ENCODE measurements around the gene CAPZA1. TPM values are rescaled to one million over a fixed set of nuclear protein-coding genes. Genes with fewer than 3 reads are reported as not detected.
"Not testable (repeated sequence)": the region's sequence is repeated elsewhere in the genome, so short reads cannot be mapped to it uniquely, and the experiment has no call there.

The CAPZA1 gene
- total RNA-seq, 2 experiments from 2014 or later, result 231 to 242 TPM

DNA sequence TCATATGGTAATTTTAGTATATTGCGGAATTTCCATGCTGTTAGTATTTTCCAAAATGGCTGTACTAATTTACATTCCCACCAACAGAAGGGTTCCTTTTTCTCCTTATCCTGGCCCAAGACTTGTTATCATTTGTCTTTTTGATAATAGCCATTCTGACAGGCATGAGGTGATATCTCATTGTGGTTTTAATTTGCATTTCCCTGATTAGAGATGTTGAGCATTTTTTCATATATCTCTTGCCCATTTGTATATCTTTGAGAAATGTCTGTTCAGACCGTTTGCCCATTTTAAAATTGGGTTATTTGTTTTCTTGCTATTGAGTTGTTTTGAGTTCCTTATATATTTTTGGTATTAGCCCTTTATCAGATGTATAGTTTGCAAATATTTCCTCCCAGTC lies 14.0 kb downstream of the CAPZA1 start:
- Mint-ChIP-seq H3K4me1 (ENCODE audit: low read depth) (peaks cover 72% of the 10 kb centered on the region), H3K27me3 (ENCODE audit: low read depth) (no peaks in the 10 kb centered on the region), H3K36me3 (ENCODE audit: low read depth) (peaks cover 35% of the 10 kb centered on the region), H3K27ac (no peak overlapping the region), H3K4me3 (no peak overlapping the region), H3K9me3 (no peaks in the 10 kb centered on the region)
- DNase-seq, result no peak
- intact Hi-C loops (cut with micrococcal nuclease), result no loop called here
- CTCF ChIA-PET, result no interaction called here

- intact Hi-C loops (cut with micrococcal nuclease), result no loop called here
- Mint-ChIP-seq H3K9me3 (no peaks in the 10 kb centered on the region), H3K36me3 (ENCODE audit: low read depth) (peaks cover 32% of the 10 kb centered on the region), H3K4me1 (ENCODE audit: low read depth) (peaks cover 69% of the 10 kb centered on the region), H3K27ac (no peak overlapping the region), H3K4me3 (no peak overlapping the region), H3K27me3 (ENCODE audit: low read depth) (no peaks in the 10 kb centered on the region)
- no peak for DNase-seq
- CTCF ChIA-PET, result interaction anchor here (1.9 kb wide), 1 partner anchor 39 kb away, joined by 6 read pairs; no protein-coding TSS in a partner anchor
Observed at GRCh38 chr1:112634367-112634766, 14.7 kb downstream of the CAPZA1 start.

DNA sequence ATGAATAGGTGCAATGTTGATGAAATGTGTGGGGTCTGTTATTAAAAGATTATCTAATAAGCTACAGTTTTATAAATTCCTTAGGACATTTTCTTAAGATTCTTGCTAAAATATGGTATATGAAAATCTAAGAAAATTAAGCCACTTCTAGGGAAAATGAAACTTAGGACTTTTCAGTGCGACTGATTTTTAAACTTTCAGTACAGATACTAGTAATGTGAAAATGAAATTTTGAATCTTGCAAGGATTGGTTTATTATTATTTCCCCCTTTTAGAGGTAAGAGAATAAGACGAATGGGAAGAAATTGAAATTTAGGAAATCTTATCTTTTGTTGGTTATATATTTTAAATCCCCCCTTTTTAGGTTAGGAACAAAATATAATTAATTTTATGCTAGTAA lies 16.4 kb downstream of the CAPZA1 start:
- H3K27me3 Mint-ChIP-seq (ENCODE audit: low read depth), result no peaks in the 10 kb centered on the region
- no peak overlapping the region for H3K27ac Mint-ChIP-seq
- no peaks in the 10 kb centered on the region for H3K9me3 Mint-ChIP-seq
- peaks cover 57% of the 10 kb centered on the region for H3K4me1 Mint-ChIP-seq (ENCODE audit: low read depth)
- DNase-seq, result no peak
- intact Hi-C loops (cut with micrococcal nuclease), result loop anchor here (1.0 to 2.0 kb wide), 2 partner anchors 14 to 17 kb away; no protein-coding TSS in a partner anchor
- H3K36me3 Mint-ChIP-seq (ENCODE audit: low read depth), result peaks cover 21% of the 10 kb centered on the region
- H3K4me3 Mint-ChIP-seq, result no peak overlapping the region
- CTCF ChIA-PET, result interaction anchor here (0.7 to 1.9 kb wide), 3 partner anchors 14 to 75 kb away, joined by 3 to 6 read pairs (median 4); no protein-coding TSS in a partner anchor

DNA sequence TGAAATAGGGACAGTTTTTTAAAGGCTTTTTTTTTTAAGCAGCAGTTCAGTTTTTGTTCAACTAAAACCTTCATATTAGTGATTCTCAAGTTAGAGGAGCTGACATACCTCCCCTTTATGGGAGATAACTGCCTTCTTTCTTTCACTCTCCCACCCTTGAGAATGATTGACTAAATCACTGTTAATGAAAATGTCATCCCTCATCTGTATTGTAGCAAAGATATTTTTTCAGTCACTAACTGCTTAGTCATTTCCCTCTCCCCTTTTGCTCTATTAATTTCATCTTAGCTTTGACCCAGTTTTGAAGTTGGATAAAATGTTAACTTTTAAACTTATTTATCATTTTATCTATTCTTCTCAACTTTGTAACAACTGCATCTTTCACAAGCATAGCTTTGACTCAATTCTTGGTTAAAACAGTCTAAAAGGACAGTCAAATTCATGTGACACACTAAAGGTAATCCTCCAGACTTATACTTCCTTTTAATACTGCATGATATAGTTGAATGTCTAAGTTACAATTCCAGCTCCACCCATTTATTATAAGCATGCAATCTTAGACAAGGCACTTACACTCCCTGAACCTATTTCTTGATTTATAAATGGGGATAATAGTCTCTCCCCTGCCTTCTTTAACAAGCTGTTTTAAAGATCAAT lies 17.1 kb downstream of the CAPZA1 start:
- Mint-ChIP-seq H3K4me3 (no peak overlapping the region), H3K27me3 (ENCODE audit: low read depth) (no peaks in the 10 kb centered on the region), H3K9me3 (no peaks in the 10 kb centered on the region), H3K27ac (peak overlapping the region; percentile 32), H3K4me1 (ENCODE audit: low read depth) (peaks cover 53% of the 10 kb centered on the region), H3K36me3 (ENCODE audit: low read depth) (peaks cover 16% of the 10 kb centered on the region)
- DNase-seq, result no peak
- CTCF ChIA-PET, result interaction anchor here (1.1 to 1.9 kb wide), 5 partner anchors 15 to 74 kb away, joined by 3 to 6 read pairs (median 4); no protein-coding TSS in a partner anchor
- intact Hi-C loops (cut with micrococcal nuclease), result loop anchor here (1.0 to 2.0 kb wide), 2 partner anchors 14 to 16 kb away; no protein-coding TSS in a partner anchor

DNA sequence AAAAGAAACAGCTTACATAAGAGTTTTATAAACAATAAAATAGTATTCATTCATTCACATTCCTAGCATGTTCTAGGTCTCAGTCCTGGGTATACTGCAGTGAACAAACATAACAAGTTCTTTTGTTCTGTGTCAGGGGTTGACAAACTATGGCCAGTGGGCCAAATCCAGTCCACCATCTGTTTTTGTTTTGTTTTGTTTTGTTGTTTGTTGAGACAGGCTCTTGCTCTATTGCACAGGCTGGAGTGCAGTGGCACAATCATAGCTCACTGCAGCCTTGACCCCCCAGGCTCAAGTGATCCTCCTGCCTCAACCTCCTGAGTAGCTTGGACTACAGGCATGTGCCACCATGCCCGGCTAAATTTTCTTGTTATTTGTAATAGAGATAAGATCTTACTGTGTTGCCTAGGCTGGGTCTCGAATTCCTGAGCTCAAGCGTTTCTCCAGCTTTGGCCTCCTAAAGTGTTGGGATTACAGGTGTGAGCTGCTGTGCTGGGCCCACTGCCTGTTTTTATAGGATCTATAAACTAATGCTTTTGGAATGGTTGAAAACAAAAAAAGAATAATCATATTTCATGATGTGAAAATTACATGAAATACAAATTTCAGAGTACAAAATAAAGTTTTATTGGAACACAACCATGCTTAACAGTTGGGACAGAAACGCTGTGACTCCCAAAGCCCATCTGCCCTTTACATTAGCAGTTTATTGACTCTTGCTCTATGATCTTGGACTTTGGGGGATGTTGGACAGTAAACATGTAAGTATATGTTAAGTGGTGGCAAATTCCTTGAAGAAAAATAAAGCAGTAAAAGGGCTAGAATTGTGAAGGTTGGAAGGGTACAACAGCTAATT lies 17.9 kb downstream of the CAPZA1 start:
- peaks cover 52% of the 10 kb centered on the region for H3K4me1 Mint-ChIP-seq (ENCODE audit: low read depth)
- H3K9me3 Mint-ChIP-seq, result no peaks in the 10 kb centered on the region
- no peaks in the 10 kb centered on the region for H3K27me3 Mint-ChIP-seq (ENCODE audit: low read depth)
- no peak for DNase-seq
- no peak overlapping the region for H3K27ac Mint-ChIP-seq
- H3K36me3 Mint-ChIP-seq (ENCODE audit: low read depth), result peaks cover 15% of the 10 kb centered on the region
- CTCF ChIA-PET, result interaction anchor here (1.1 kb wide), 3 partner anchors 15 to 71 kb away, joined by 3 to 4 read pairs (median 3); no protein-coding TSS in a partner anchor
- no peak overlapping the region for H3K4me3 Mint-ChIP-seq
- intact Hi-C loops (cut with micrococcal nuclease), result loop anchor here (2.0 kb wide), 1 partner anchor 15 kb away; no protein-coding TSS in a partner anchor

GRCh38 chr1:112638110-112638428 lies 18.4 kb downstream of the CAPZA1 start:
- intact Hi-C loops (cut with micrococcal nuclease), result no loop called here
- H3K27ac Mint-ChIP-seq, result no peak overlapping the region
- no peak for DNase-seq
- no peaks in the 10 kb centered on the region for H3K27me3 Mint-ChIP-seq (ENCODE audit: low read depth)
- H3K9me3 Mint-ChIP-seq, result no peaks in the 10 kb centered on the region
- CTCF ChIA-PET, result no interaction called here
- H3K36me3 Mint-ChIP-seq (ENCODE audit: low read depth), result peaks cover 14% of the 10 kb centered on the region
- peaks cover 50% of the 10 kb centered on the region for H3K4me1 Mint-ChIP-seq (ENCODE audit: low read depth)
- no peak overlapping the region for H3K4me3 Mint-ChIP-seq

- DNase-seq; H3K9me3 Mint-ChIP-seq; CTCF ChIA-PET; H3K27me3 Mint-ChIP-seq (ENCODE audit: low read depth); intact Hi-C loops (cut with micrococcal nuclease); H3K4me3 Mint-ChIP-seq; H3K27ac Mint-ChIP-seq: not testable (repeated sequence)
- H3K36me3 Mint-ChIP-seq (ENCODE audit: low read depth), result peaks cover 20% of the 10 kb centered on the region
- H3K4me1 Mint-ChIP-seq (ENCODE audit: low read depth), result peaks cover 37% of the 10 kb centered on the region
Observed at GRCh38 chr1:112640437-112640836, 20.8 kb downstream of the CAPZA1 start.

DNA sequence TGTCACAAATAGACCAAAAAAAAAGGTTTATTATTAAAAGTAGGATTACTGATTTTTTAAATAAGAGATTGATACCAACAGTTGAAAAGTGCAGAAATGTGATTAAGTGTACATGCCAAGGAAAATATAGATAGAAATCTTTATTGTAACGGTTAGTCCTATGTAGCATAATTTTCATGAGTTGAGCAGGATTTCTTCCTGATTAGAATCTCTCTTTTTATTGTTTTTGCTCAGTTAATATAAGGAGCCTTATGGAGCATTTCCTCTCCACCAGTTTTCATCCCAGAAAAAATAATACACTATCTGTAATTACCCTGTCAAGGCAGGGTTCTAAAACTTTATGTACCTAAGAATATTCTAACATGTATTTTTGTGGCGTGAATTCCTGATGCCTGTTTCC lies 23.4 kb downstream of the CAPZA1 start:
- no peak overlapping the region for H3K4me3 Mint-ChIP-seq
- intact Hi-C loops (cut with micrococcal nuclease), result no loop called here
- CTCF ChIA-PET, result no interaction called here
- H3K36me3 Mint-ChIP-seq (ENCODE audit: low read depth), result peaks cover 26% of the 10 kb centered on the region
- H3K9me3 Mint-ChIP-seq, result no peaks in the 10 kb centered on the region
- H3K4me1 Mint-ChIP-seq (ENCODE audit: low read depth), result peaks cover 32% of the 10 kb centered on the region
- DNase-seq, result no peak
- H3K27me3 Mint-ChIP-seq (ENCODE audit: low read depth), result no peaks in the 10 kb centered on the region
- peak overlapping the region; percentile 56 for H3K27ac Mint-ChIP-seq

DNA sequence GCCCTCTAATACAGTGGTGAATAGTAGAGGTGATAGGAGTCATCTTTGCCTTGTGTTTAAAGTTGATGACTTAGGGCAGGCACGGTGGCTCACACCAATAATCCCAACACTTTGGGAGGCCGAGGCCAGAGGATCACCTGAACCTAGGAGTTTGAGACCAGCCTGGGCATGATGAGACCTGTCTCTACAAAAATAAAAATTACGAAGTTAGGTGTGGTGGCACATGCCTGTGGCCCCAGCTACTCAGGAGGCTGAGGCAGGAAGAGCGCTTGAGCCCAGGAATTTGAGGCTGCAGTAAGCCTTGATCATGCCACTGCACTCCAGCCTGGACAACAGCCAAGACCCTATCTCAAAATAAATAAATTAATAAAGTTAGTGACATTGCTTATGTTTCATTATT lies 26.6 kb downstream of the CAPZA1 start:
- peak overlapping the region; percentile 41 for H3K27ac Mint-ChIP-seq
- no peak for DNase-seq
- H3K36me3 Mint-ChIP-seq (ENCODE audit: low read depth), result peaks cover 43% of the 10 kb centered on the region
- no peak overlapping the region for H3K4me3 Mint-ChIP-seq
- intact Hi-C loops (cut with micrococcal nuclease), result no loop called here
- H3K9me3 Mint-ChIP-seq, result no peaks in the 10 kb centered on the region
- peaks cover 34% of the 10 kb centered on the region for H3K4me1 Mint-ChIP-seq (ENCODE audit: low read depth)
- CTCF ChIA-PET, result interaction anchor here (0.6 kb wide), 1 partner anchor 62 kb away, joined by 3 read pairs; no protein-coding TSS in a partner anchor
- no peaks in the 10 kb centered on the region for H3K27me3 Mint-ChIP-seq (ENCODE audit: low read depth)

DNA sequence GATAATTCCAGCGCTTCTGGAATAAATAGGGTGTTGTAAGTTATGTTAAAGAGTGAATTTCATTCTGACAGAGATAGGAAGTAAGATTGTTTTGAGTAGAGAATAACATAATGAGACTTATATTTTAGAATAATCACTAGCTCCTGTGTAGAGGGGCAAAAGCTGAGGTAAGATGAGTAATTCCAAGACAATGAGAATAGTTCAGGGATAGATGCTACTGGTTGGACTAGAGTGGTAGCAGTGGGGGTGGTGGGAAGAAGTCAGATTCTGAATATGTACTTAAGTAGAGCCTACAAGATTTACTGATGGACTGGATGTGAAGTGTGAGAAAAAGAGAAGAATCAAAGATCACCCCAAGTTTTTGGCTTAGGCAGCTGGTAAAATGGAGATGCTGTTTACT lies 31.6 kb downstream of the CAPZA1 start:
- no peak for DNase-seq
- peak overlapping the region; percentile 57 for H3K27ac Mint-ChIP-seq
- no peaks in the 10 kb centered on the region for H3K9me3 Mint-ChIP-seq
- no peaks in the 10 kb centered on the region for H3K27me3 Mint-ChIP-seq (ENCODE audit: low read depth)
- peaks cover 38% of the 10 kb centered on the region for H3K36me3 Mint-ChIP-seq (ENCODE audit: low read depth)
- no peak overlapping the region for H3K4me3 Mint-ChIP-seq
- H3K4me1 Mint-ChIP-seq (ENCODE audit: low read depth), result peaks cover 15% of the 10 kb centered on the region
- intact Hi-C loops (cut with micrococcal nuclease), result no loop called here
- CTCF ChIA-PET, result interaction anchor here (0.9 kb wide), 1 partner anchor 21 kb away, joined by 3 read pairs; no protein-coding TSS in a partner anchor

- peaks cover 33% of the 10 kb centered on the region for H3K4me1 Mint-ChIP-seq (ENCODE audit: low read depth)
- no peak overlapping the region for H3K4me3 Mint-ChIP-seq
- H3K27me3 Mint-ChIP-seq (ENCODE audit: low read depth), result no peaks in the 10 kb centered on the region
- intact Hi-C loops (cut with micrococcal nuclease), result loop anchor here (5.0 kb wide), 2 partner anchors 291 to 1206 kb away; partner anchors contain the start of genes PTPN22 and SLC16A1
- peak overlapping the region; percentile 25 for H3K27ac Mint-ChIP-seq
- H3K9me3 Mint-ChIP-seq, result no peaks in the 10 kb centered on the region
- H3K36me3 Mint-ChIP-seq (ENCODE audit: low read depth), result peaks cover 67% of the 10 kb centered on the region
- CTCF ChIA-PET, result no interaction called here
- DNase-seq, result no peak
Observed at GRCh38 chr1:112665857-112666256, 46.2 kb downstream of the CAPZA1 start.

- no peak for DNase-seq
- Mint-ChIP-seq H3K36me3 (ENCODE audit: low read depth) (peaks cover 64% of the 10 kb centered on the region), H3K9me3 (no peaks in the 10 kb centered on the region), H3K4me3 (no peak overlapping the region), H3K27ac (peak overlapping the region; percentile 67), H3K27me3 (ENCODE audit: low read depth) (no peaks in the 10 kb centered on the region), H3K4me1 (ENCODE audit: low read depth) (peaks cover 33% of the 10 kb centered on the region)
- CTCF ChIA-PET, result no interaction called here
- intact Hi-C loops (cut with micrococcal nuclease), result loop anchor here (1.0 to 5.0 kb wide), 3 partner anchors 47 to 1205 kb away; partner anchors contain the start of genes PTPN22 and SLC16A1
Observed at GRCh38 chr1:112666946-112667345, 47.3 kb downstream of the CAPZA1 start.

Data from activated naive CD4-positive, alpha-beta T cell treated with anti-CD3 and anti-CD28 coated beads for 36 hours (primary cell).